GM23338 (cell line): Measurements from ENCODE around the gene OTUD7B. TPM values are rescaled to one million over a fixed set of nuclear protein-coding genes. Genes with fewer than 3 reads are reported as not detected.
A peak's percentile ranks its signal among the peaks of the same experiment; 100 is the strongest.

Experiments
- ATAC-seq: fragments of 200-7000 bp; cut with Tn5 transposase; 3 replicates; pipeline ENCODE4 v1.9.1; 2020
- DNase-seq: peaks from one replicate; pipeline ENCODE4 v3.0.0-alpha.2; 2015; ENCODE audit warnings: low spot score
- H2AFZ ChIP-seq: fragments of 200-600 bp; sonication (generic); 2 replicates; pipeline ENCODE4 v1.8.0; 2016; ENCODE audit warnings: antibody characterized with exemption, mild to moderate bottlenecking, moderate library complexity
- H3F3A ChIP-seq: fragments of 200-600 bp; sonication (generic); replicated peaks from 2 replicates; pipeline ENCODE4 v1.8.0; 2017; ENCODE audit warnings: antibody characterized with exemption, mixed run types, low read depth
- H3K27ac ChIP-seq: fragments of 200-600 bp; sonication (generic); 2 replicates; pipeline ENCODE4 v1.6.1; 2016; ENCODE audit warnings: low read depth
- H3K27me3 ChIP-seq: fragments of 200-600 bp; sonication (generic); 2 replicates; pipeline ENCODE4 v1.8.0; 2016; ENCODE audit warnings: mild to moderate bottlenecking, mixed run types, moderate library complexity; ENCODE audit not compliant: insufficient read depth
- H3K36me3 ChIP-seq: fragments of 200-600 bp; sonication (generic); 2 replicates; pipeline ENCODE4 v1.8.0; 2016; ENCODE audit warnings: mild to moderate bottlenecking; ENCODE audit not compliant: insufficient read depth
- H3K4me1 ChIP-seq: fragments of 200-600 bp; sonication (generic); 2 replicates; pipeline ENCODE4 v1.8.0; 2016; ENCODE audit warnings: mild to moderate bottlenecking, moderate library complexity; ENCODE audit not compliant: insufficient read depth
- H3K4me2 ChIP-seq: fragments of 200-600 bp; sonication (generic); 2 replicates; pipeline ENCODE4 v1.7.1; 2017; ENCODE audit warnings: mixed run types
- H3K4me3 ChIP-seq: fragments of 200-600 bp; sonication (generic); 2 replicates; pipeline ENCODE4 v1.6.1; 2016; ENCODE audit warnings: mixed run types
- H3K79me2 ChIP-seq: fragments of 200-600 bp; sonication (generic); replicated peaks from 2 replicates; pipeline ENCODE4 v1.8.0; 2017; ENCODE audit warnings: mild to moderate bottlenecking; ENCODE audit not compliant: insufficient read depth
- H3K9me2 ChIP-seq: fragments of 200-600 bp; sonication (generic); 2 replicates; pipeline ENCODE4 v1.8.0; 2017; ENCODE audit not compliant: insufficient read depth
- H4K20me1 ChIP-seq: fragments of 200-600 bp; sonication (generic); replicated peaks from 2 replicates; pipeline ENCODE4 v1.8.0; 2017; ENCODE audit warnings: mild to moderate bottlenecking; ENCODE audit not compliant: insufficient read depth
- H3K27ac Mint-ChIP-seq: 2 replicates; pipeline ENCODE4 v1.8.0; 2020; ENCODE audit warnings: inconsistent platforms, mild to moderate bottlenecking, moderate library complexity, mixed read lengths
- H3K27me3 Mint-ChIP-seq: 3 replicates; pipeline ENCODE4 v1.8.0; 2022; ENCODE audit warnings: low read depth, mild to moderate bottlenecking, moderate library complexity, mixed read lengths, inconsistent platforms; ENCODE audit not compliant: insufficient read depth, poor library complexity
- H3K36me3 Mint-ChIP-seq: 3 replicates; pipeline ENCODE4 v1.8.0; 2021; ENCODE audit warnings: low read depth, mild to moderate bottlenecking, inconsistent platforms, moderate library complexity, mixed read lengths
- H3K4me1 Mint-ChIP-seq: 3 replicates; pipeline ENCODE4 v1.8.0; 2020; ENCODE audit warnings: mild to moderate bottlenecking, inconsistent platforms, mixed read lengths
- H3K4me3 Mint-ChIP-seq: 3 replicates; pipeline ENCODE4 v1.8.0; 2021; ENCODE audit warnings: moderate library complexity, mild to moderate bottlenecking, inconsistent platforms, mixed read lengths
- H3K9me3 Mint-ChIP-seq: 3 replicates; pipeline ENCODE4 v1.8.0; 2020; ENCODE audit warnings: moderate library complexity, mild to moderate bottlenecking, inconsistent platforms, mixed read lengths
- CREB1 ChIP-seq: fragments of 250-450 bp; sonication (Bioruptor Pico); IDR thresholded peaks from 2 replicates; pipeline ENCODE4 v1.5.0; 2020; ENCODE audit warnings: low read depth, mild to moderate bottlenecking, moderate library complexity
- CTCF ChIP-seq, 2 experiments: fragments of 200-600 bp in 1 of 2; sonication (generic) in 1 of 2; conservative IDR thresholded peaks; 2 replicates each; pipeline versions ENCODE4 v1.5.1 to v1.6.1; 2016 to 2017; ENCODE audit warnings: antibody characterized with exemption in 2 of 2, low read depth in 2 of 2, mild to moderate bottlenecking in 2 of 2, moderate library complexity in 1 of 2
- ETS1 ChIP-seq: IDR thresholded peaks from 2 replicates; pipeline ENCODE4 v1.6.1; 2016; ENCODE audit warnings: antibody characterized with exemption
- EZH2 ChIP-seq: fragments of 200-600 bp; sonication (generic); IDR thresholded peaks from one replicate; pipeline ENCODE4 v1.8.0; 2017; ENCODE audit warnings: antibody characterized with exemption, mild to moderate bottlenecking, low read depth; ENCODE audit not compliant: unreplicated experiment
- EZH2phosphoT487 ChIP-seq: fragments of 200-600 bp; sonication (generic); IDR thresholded peaks from one replicate; pipeline ENCODE4 v1.8.1; 2018; ENCODE audit warnings: antibody characterized with exemption; ENCODE audit not compliant: unreplicated experiment
- REST ChIP-seq: IDR thresholded peaks from one replicate; pipeline ENCODE4 v1.6.1; 2018; ENCODE audit warnings: antibody characterized with exemption; ENCODE audit not compliant: unreplicated experiment
- ZNF462 ChIP-seq: fragments of 250-450 bp; sonication (Bioruptor Pico); IDR thresholded peaks from 2 replicates; pipeline ENCODE4 v1.5.0; 2020; ENCODE audit warnings: mild to moderate bottlenecking, moderate library complexity
- polyA plus RNA-seq: library from polyadenylated mRNA; unstranded; fragments of >200 nt; fragmentation: Nextera tagmentation; extraction: Ambion mirVana; gene quantifications from 2 replicates; pipeline ENCODE4 v1.2.1, GENCODE V29; 2016
- total RNA-seq: library from RNA; depleted of rRNA; stranded (reverse); fragments of >200 nt; shearing (Covaris generic); gene quantifications from 2 replicates; pipeline ENCODE4 v1.2.3, GENCODE V29; 2014

The OTUD7B gene
- total and polyA plus RNA-seq, 2 experiments from 2014 or later: 3.7 to 9.9 TPM

- TF ChIP-seq ZNF462 (CRISPR knock-in tag) (no peak), CREB1 (no peak), EZH2phosphoT487 (no peak), CTCF (conservative IDR thresholded peaks at IDR 0.05; ENCODE audit: low read depth in 2 of 2) (no peak)
These were observed 93.7 kb downstream of the OTUD7B start (continued) for GRCh38 chr1:149916898-149917252.

GRCh38 chr1:149916193-149916897 is 94.2 kb downstream of the OTUD7B start:
- Histone ChIP-seq H4K20me1 (peaks cover 3% of the 10 kb centered on the region; the same call in 1 of the 2 replicates), H2AFZ (no peak overlapping the region), H3K4me3 (peak overlapping the region; percentile 95), H3K36me3 (no peaks in the 10 kb centered on the region), H3K27me3 (no peaks in the 10 kb centered on the region), H3F3A (0 out of 2 replicates have a peak, but pooled peaks cover 3% of the 10 kb centered on the region), H3K4me1 (peaks cover 20% of the 10 kb centered on the region), H3K27ac (no peak overlapping the region), H3K4me2 (peak overlapping the region; percentile 93), H3K9me2 (no peaks in the 10 kb centered on the region), H3K79me2 (peaks cover 16% of the 10 kb centered on the region)
- H3K27me3 Mint-ChIP-seq: peaks cover 16% of the 10 kb centered on the region
- no peak overlapping the region for H3K27ac Mint-ChIP-seq
- ATAC-seq: peak; percentile 4; the same call in 1 of the 3 replicates
- H3K9me3 Mint-ChIP-seq: no peaks in the 10 kb centered on the region
- peak overlapping the region; percentile 96 for H3K4me3 Mint-ChIP-seq
- DNase-seq: no peak
- peaks cover 31% of the 10 kb centered on the region for H3K4me1 Mint-ChIP-seq
- peaks cover 19% of the 10 kb centered on the region for H3K36me3 Mint-ChIP-seq
- TF ChIP-seq CTCF (conservative IDR thresholded peaks at IDR 0.05; ENCODE audit: low read depth in 2 of 2): no peak
- TF ChIP-seq EZH2: no peak
- no peak for TF ChIP-seq CREB1
- TF ChIP-seq ETS1: no peak
- no peak for TF ChIP-seq REST
